ENCODE measurements around the gene FAM117B. TPM values are rescaled to one million over a fixed set of nuclear protein-coding genes. Genes with fewer than 3 reads are reported as not detected.

Gene FAM117B
- total RNA-seq, 1 donor from 2014 or later: 1.4 TPM

DNA sequence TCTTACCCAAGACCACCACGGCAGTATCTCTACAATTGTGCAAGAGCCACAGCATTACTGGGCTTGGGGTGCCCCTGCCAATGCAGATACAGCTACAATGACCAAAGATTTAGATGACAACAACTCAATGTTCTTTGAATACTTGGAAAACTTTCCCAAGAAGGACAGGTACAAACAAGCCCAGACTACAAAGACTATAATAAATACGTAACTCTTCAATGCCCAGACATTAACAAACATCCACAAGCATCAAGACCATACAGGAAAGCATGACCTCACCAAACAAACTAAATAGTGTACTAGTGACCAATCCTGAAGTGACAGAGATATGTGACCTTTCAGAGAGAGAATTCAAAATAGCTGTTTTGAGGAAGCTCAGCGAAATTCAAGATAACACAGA is 174.0 kb downstream of the FAM117B start:
- DNase-seq (ENCODE audit: low read depth in 2 of 2): no peak

DNA sequence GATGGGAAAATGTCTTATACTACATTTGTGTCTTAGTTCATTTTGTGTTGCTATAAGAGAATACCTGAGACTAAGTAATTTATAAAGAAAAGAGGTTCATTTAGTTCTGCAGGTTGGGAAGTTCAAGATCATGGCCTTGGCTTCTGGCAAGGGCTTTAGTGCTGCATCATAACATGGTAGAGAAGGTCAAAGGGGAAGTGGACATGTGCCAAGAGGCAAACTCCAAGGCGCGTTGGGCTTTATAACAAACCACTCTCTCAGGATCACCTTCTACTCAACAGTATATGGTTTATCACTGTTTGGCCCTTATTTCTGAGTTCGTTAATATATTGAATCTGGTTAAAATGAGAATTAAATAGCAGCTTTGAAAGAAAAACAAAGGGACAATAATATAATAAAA is 178.6 kb downstream of the FAM117B start:
- no peak for DNase-seq (ENCODE audit: low read depth in 2 of 2)

DNA sequence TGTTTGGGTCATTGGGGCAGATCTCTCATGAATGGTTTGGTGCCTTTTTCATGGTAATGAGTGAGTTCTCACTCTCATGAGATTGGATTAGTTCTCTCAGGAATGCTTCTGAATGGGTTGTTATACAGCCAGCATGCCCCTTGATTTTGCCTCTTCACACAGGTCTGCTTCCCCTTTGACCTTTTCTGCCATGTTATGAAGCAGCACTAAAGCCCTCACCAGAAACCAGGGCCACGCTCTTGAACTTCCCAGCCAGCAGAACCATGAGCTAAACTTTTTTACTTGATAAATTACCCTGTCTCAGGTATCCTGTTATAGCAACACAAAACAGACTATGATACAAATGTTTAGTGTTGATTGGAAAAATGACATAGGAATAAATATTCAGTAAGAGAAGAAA is 179.5 kb downstream of the FAM117B start:
- no peak for DNase-seq (ENCODE audit: low read depth in 2 of 2)

DNA sequence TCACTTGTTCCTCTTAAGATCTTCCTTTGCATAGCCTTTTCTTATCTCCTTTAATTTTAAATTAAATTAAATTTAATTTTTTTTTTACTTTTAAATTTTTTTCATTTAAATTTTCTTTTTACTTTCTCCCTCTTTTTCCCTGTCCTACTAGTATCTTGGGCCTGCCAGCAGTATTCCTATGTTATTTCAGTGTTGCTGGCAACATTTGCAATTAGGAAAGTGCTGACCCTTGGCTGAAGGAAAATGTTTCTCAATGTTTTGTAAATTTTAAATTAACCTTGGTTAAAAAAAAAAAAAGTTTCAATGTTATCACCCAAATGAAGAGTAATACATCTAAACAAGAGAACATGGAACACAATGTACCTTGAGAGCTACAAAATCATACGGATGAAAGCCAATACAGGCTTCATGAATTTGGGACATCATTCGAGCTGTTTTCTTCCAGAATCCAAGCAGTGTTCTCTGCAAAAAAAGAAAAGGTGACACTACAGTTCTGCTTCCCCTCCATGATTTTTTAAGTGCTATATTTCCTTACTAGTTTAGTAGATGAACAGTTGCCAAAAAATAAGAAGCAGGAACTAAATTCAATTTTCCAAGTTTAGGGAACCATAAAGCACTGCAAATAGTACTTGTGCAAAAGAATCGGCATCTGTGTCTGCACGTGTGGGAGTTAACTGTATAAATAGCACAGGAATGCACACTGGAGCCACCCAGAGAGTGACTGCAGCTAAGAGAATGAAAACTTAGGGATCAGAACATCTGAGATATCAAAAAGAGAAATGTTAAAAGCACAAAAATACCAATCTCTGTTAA is 181.0 kb downstream of the FAM117B start:
- DNase-seq (ENCODE audit: low read depth in 2 of 2): no peak

DNA sequence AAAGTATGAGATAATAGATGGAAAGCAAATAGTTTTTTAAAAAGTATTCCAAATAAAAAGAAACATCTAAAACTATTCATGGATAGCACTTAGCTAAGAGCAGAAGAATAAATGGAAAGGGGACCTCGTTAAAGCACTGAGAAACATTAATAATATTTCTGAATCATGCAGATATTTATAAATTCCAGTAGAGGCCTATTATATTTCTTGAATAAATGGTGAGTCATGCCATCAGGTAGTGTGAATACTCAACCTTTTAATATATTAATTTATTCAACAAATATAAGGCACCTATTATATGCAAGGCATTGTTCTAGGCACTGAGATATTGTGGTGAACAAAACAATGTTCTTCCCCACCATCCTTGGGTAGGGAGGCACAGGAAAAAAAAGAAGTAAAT is 183.0 kb downstream of the FAM117B start:
- DNase-seq (ENCODE audit: low read depth in 2 of 2): no peak

DNA sequence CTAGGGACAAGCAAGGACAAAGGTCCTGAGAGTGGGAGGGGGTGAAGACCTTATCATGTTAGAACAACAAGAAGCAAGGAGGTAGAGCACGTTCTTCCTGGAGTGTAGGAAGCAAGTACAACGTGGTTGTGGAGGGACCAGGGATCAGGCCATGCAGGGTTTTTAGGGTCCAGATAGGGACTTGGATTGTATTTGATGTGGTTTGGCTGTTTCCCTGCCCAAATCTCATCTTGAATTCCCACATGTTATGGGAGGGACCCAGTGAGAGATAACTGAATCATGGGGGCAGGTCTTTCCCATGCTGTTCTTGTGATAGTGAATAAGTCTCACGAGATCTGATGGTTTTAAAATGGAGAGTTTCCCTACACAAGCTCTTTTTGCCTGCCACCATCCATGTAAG is 183.6 kb downstream of the FAM117B start:
- no peak for DNase-seq (ENCODE audit: low read depth in 2 of 2)

Other genes starting within 250 kb of the FAM117B start
- 0.77 and 0.89 TPM in 2 replicates for gene ICA1L, start 236.8 kb downstream of the FAM117B start, total RNA-seq